Stimulated activated CD8-positive, alpha-beta memory T cell treated with anti-CD3 and anti-CD28 coated beads, Interleukin-2, amount 100 ng/mL, for 48 hours (primary cell): ENCODE results near the gene MAGEA1.
"Not testable (repeated sequence)": the region's sequence is repeated elsewhere in the genome, so short reads cannot be mapped to it uniquely, and the experiment has no call there.

Experiments
- DNase-seq, 2 donors: peaks; one replicate each; pipeline ENCODE4 v3.0.0-alpha.2; 2020; ENCODE audit warnings: low read depth in 2 of 2

Gene MAGEA1, protein sequence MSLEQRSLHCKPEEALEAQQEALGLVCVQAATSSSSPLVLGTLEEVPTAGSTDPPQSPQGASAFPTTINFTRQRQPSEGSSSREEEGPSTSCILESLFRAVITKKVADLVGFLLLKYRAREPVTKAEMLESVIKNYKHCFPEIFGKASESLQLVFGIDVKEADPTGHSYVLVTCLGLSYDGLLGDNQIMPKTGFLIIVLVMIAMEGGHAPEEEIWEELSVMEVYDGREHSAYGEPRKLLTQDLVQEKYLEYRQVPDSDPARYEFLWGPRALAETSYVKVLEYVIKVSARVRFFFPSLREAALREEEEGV

GRCh38 chrX:153179131-153179530 is at the start of gene MAGEA1:
TSS of gene MAGEA1 (plus strand) at chrX:153179284. CDS start at chrX:153182390, 3,106 bp downstream.
- no peak for DNase-seq

DNA sequence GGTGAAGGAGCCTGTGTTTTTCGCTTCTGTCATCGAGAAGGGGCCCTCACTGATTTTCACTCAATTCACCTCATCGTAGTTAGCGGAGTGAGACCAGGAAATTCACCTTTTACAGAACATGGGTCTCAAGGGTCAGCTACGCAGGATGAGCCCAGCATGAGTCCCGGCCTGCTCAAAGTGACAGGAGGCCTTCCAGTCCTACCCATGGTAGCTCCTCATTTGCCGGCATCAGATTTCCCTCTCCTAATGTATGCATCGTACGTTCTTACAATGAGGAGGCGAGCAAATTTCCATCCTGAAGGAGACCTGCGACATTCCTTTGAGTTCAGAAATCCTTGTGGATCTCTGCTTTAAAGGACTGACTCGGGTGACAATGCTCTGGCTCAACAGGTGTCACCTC is 46.2 kb upstream of the MAGEA1 start:
- DNase-seq = not testable (repeated sequence)

DNA sequence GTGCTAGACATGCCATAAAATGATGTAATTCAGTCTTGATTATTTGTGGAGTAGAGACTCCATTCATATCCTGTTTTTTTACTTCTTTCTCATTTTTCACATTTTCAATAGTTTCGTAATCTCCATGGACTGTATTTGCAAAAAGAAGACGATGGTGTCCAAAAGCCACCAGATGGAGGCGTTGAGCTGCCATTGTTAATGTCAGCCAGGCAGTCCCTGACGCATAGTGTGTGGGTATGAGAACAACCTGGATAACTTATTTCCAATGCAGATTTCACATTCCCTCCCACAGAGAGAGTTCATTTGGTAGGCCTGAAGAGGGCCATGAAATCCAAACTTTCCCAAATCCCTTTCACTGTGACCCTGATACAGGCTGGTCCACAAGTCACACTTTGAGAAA is 40.0 kb upstream of the MAGEA1 start:
- not testable (repeated sequence) for DNase-seq

- DNase-seq = not testable (repeated sequence)
These were observed 32.8 kb upstream of the MAGEA1 start for GRCh38 chrX:153146288-153146687.

- no peak for DNase-seq
These were observed 25.6 kb upstream of the MAGEA1 start for GRCh38 chrX:153153516-153153915.

- no peak for DNase-seq
These were observed 21.6 kb upstream of the MAGEA1 start for GRCh38 chrX:153157450-153157849.

- no peak for DNase-seq
These were observed 20.8 kb upstream of the MAGEA1 start for GRCh38 chrX:153158319-153158718.

- no peak for DNase-seq
These were observed 17.1 kb upstream of the MAGEA1 start for GRCh38 chrX:153161952-153162351.

DNA sequence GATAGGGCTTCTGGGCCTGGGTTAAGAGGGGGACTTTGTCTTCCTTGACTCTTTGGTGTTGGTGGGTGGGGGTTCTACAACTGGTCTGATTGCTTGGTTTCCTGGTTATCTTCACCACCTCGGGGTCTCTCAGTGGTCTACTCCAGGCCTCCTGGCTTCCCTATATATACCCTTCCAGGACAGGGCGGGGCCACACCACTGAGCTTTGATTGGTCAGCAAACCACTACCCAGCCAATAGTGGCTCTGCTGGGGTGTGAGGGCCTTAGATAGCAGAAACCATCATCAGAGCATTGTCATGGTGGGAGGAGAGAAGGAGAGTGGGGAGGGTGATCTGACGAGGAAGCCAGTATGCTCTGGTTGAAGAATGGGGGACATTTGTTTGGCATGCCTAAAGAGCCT is 14.4 kb upstream of the MAGEA1 start:
- no peak for DNase-seq

DNA sequence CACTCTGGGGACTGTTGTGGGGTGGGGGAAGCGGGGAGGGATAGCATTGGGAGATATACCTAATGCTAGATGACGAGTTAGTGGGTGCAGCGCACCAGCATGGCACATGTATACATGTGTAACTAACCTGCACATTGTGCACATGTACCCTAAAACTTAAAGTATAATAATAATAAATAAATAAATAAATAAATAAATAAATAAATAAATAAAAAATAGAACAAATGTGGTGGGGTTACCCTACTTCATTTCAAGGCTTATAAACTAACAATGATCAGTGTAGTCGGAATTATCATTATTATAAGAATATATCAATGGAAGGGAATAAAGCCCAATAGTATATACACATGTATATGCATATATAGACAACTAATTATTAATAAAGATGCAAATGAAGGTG is 10.7 kb upstream of the MAGEA1 start:
- not testable (repeated sequence) for DNase-seq

DNA sequence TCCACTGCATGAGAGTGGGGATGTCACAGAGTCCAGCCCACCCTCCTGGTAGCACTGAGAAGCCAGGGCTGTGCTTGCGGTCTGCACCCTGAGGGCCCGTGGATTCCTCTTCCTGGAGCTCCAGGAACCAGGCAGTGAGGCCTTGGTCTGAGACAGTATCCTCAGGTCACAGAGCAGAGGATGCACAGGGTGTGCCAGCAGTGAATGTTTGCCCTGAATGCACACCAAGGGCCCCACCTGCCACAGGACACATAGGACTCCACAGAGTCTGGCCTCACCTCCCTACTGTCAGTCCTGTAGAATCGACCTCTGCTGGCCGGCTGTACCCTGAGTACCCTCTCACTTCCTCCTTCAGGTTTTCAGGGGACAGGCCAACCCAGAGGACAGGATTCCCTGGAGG is 2.7 kb downstream of the MAGEA1 start:
- no peak for DNase-seq

- no peak for DNase-seq
These were observed 5.7 kb downstream of the MAGEA1 start for GRCh38 chrX:153184787-153185186.

- DNase-seq = no peak
These were observed 11.3 kb downstream of the MAGEA1 start for GRCh38 chrX:153190381-153190780.

DNA sequence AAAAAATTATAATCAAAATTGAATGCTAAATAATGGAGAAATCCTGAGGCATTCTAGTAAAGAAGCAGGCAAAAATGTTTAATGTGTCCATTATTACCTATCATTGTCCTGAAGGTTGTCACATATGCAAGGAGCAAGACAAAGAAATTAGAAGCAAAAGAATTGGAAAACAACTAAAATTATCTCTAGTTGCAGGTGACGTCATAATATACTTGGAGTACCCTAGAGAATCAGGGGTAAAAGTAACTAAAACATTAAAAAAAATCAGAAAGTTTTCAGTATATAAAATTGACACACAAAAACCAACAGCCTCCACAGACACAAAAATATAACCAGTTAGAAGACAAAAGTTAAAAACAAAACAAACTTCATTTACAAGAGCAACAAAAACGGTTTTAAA is 21.4 kb downstream of the MAGEA1 start:
- no peak for DNase-seq

DNA sequence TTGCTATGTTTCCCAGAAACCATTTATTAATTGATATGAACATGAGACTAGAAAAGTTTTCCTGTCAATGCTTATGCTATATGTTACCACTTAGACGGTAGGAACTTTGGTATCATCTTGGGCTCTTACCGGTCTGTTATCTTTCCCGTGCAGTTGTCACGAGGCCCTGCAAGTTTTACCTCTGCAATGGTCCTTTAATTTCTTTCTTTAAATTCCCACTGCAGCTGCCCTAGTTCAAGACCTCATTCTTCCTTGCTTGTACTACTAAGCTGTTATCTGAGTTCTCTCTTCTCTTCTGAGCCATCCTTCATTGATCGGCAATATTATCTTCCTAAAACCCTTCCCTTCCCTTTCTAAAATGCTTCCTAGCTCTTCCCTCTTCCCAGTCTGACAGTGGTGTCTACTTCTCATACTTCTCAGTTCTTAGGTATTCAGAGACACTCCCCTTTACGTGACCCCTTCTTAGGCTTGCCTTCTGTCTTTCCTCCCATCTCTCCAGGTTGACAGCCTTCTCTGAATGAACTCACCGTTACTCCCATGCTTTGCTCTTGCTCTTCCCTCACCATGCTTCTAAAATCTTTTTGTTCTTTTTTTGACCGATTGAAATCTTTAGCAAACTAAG is 27.5 kb downstream of the MAGEA1 start:
- DNase-seq = no peak

DNA sequence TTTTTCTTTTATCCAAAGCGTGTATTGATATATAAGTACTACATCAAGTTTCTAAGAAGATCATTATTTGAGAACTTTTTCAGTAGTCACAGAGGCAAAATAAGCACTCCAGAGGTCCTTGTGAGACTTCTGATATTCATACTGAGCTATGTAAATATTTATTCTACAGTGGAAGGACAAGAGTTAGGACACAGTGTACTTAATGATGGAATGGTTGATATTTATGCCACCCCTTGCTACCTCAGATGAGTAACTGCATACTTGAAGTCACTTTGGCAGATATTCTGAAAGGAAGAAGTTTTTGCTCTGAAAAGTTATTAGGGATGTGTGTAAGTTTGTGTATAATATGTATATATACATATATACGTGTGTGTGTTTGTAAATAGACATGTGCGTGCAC is 30.3 kb downstream of the MAGEA1 start:
- no peak for DNase-seq

DNA sequence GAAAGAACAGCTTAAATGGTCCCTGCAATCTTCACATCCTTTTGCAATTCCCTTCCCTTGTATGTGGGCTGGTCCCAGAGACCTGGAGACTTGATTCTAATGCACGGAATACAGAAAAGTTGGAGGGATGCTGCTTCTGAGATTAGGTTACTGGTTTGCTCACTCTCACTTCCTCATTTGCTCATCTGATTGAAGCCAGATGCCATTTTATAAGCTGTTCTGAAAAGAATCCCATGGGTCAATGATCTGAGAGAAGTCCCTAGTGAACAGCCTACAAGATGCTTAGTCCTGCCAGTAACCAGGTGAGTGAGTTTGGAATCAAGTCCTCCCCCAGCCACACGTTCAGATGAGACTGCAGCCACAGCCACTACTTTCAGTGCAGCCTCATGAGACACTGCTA is 35.9 kb downstream of the MAGEA1 start:
- no peak for DNase-seq

DNA sequence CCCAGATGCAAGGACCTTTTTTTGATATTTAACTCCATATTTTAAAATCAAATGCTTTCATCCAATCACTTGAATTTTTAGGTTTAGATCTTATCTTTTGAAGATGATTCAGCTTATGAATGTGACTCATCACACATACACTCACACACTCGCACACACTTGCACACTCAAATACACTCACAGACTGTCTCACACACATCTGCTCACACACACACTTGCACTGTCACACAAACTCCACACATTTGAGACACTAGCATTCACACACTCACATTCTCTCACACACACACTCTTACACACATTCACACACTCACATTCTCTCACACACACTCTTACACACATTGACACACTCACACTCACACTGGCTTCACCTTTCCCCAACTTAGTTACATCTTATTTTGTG is 37.8 kb downstream of the MAGEA1 start:
- DNase-seq = no peak

- DNase-seq = no peak
These were observed 46.5 kb downstream of the MAGEA1 start for GRCh38 chrX:153225438-153226098.

DNA sequence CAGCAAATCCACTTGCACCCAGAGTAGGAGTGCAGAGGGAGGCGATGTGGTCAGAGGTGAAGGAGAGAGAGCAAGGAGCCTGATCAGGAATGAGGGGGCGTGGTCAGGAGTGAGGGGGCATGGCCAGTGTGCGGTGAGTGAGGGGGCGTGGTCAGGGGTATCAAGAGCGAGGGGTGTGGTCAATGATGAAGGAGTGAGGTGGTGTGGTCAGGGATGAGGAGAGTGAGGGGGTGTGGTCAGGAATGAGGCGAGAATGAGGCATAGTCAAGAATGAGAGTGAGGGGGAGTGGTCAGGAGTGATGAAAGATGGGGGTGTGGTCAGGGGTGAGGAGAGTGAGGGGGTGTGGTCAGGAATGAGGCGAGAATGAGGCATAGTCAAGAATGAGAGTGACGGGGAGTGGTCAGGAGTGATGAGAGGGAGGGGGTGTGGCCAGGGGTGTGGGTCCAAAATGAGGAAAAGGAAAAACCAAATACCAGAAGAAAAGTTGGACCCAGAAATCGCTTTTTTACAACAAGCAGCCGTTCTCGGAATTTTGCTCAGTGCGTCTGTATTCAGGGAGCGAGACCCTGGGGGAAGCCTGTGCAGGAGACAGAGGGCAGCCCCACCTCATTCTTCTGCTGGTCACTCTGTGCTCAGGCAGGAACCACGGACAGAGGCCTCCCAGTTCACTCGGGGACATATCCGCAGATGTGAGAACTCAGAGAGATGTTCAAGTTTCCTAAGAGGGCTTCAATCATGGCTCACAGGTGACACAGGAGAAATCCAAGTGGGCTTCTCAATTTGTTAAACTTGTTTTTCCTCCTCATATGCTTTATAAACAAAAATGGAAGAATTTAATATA is 47.5 kb downstream of the MAGEA1 start:
- peak in 1 of 2 donors; percentile 8 for DNase-seq
